Thyroid gland (tissue), 4 donors: Measurements from ENCODE around the gene NSDHL. TPM values are rescaled to one million over a fixed set of nuclear protein-coding genes. Genes with fewer than 3 reads are reported as not detected.

ENCODE experiments used
- DNase-seq, 2 donors: peaks; one replicate each; pipeline ENCODE4 v3.0.0-alpha.2; 2019
- H3K27ac ChIP-seq, 3 donors: fragments of 200-600 bp; sonication (generic); 1 replicate in 2 of 3; 2 replicates in 1 of 3; pipeline ENCODE4 v1.5.1; 2016 to 2019; ENCODE audit warnings: mild to moderate bottlenecking in 1 of 3, moderate library complexity in 1 of 3
- H3K27me3 ChIP-seq: fragments of 200-600 bp; sonication (generic); one replicate; pipeline ENCODE4 v1.5.1; 2019
- H3K36me3 ChIP-seq, 2 donors: fragments of 200-600 bp; sonication (generic); one replicate each; pipeline ENCODE4 v1.5.1; 2016 to 2019
- H3K4me1 ChIP-seq, 2 donors: fragments of 200-600 bp; sonication (generic); one replicate each; pipeline ENCODE4 v1.5.1; 2017 to 2019
- H3K4me3 ChIP-seq, 3 donors: fragments of 200-600 bp; sonication (generic); replicated peaks in 1 of 3; 1 replicate in 2 of 3; 2 replicates in 1 of 3; pipeline ENCODE4 v1.5.1; 2016; ENCODE audit warnings: mild to moderate bottlenecking in 1 of 3
- H3K9me3 ChIP-seq: fragments of 200-600 bp; sonication (generic); one replicate; pipeline ENCODE4 v1.5.1; 2017
- CTCF ChIP-seq, 6 experiments: fragments of 200-600 bp in 3 of 6; fragments of 450-650 bp in 3 of 6; sonication (generic) in 3 of 6; IDR thresholded peaks; one replicate each; pipeline ENCODE4 v1.5.1; 2016 to 2019; ENCODE audit warnings: antibody characterized with exemption in 6 of 6, mild to moderate bottlenecking in 2 of 6, inconsistent platforms in 1 of 6, moderate library complexity in 1 of 6
- POLR2A ChIP-seq, 2 donors: fragments of 450-650 bp; IDR thresholded peaks; one replicate each; pipeline ENCODE4 v1.6.1; 2017; ENCODE audit warnings: antibody characterized with exemption in 2 of 2, mild to moderate bottlenecking in 2 of 2, moderate library complexity in 1 of 2
- WGBS, 2 donors: methylation state at CpG; one replicate each; pipeline ENCODE4 v1.1.5; 2017; 5-methylcytosine and 5-hydroxymethylcytosine counted together
- intact Hi-C: fragments of 100-400 bp; cut with DNase I; formaldehyde crosslinking; loops from one replicate; pipeline ENCODE4 v1.15.1; 2023
- total RNA-seq, 4 donors: library from RNA; depleted of rRNA; stranded (reverse); fragments of >200 nt; gene quantifications; one replicate each; pipeline ENCODE4 v1.2.3, GENCODE V29; 2016

Gene NSDHL
- total RNA-seq, 4 donors from 2014 or later: 11.2 to 20.3 (median 17.0) TPM

DNA sequence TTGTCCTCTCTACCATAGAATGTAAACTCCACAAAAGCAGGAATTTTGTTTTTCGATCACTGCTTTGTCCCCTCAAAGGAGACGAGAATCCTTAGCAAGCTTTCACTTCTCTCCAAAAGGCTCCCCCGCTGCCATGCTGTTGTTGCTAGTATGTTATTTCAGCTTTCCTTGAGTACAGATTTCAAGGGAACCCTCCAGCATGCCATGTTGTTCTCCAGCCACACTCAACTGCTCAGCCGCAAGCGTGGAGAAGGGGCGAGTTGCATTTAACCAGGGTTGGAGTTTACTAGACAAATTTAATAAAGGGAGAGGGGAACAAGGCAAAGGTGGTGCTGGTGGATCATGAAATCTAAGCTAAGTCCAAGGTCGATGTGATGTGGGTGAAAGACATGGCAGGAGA lies 23.1 kb downstream of the NSDHL start:
- peak overlapping the region; percentile 49 to 64 (median 61) for H3K27ac ChIP-seq
- H3K27me3 ChIP-seq: no peaks in the 10 kb centered on the region
- no peak overlapping the region for H3K4me3 ChIP-seq
- no peaks in the 10 kb centered on the region for H3K36me3 ChIP-seq
- intact Hi-C loops: no loop called here
- no peaks in the 10 kb centered on the region for H3K9me3 ChIP-seq
- H3K4me1 ChIP-seq: no peaks in the 10 kb centered on the region
- DNase-seq: peak; percentile 70 to 72
- WGBS, 2 donors: 37 to 43% methylated on average over 7 of the region's 7 CpGs
- no peak for TF ChIP-seq CTCF (IDR thresholded peaks at IDR 0.05)
- no peak for TF ChIP-seq POLR2A (IDR thresholded peaks at IDR 0.05)

- H3K27ac ChIP-seq: no peak overlapping the region
- TF ChIP-seq POLR2A (IDR thresholded peaks at IDR 0.05) (no peak), CTCF (IDR thresholded peaks at IDR 0.05) (no peak)
- no peaks in the 10 kb centered on the region for H3K9me3 ChIP-seq
- H3K4me3 ChIP-seq: no peak overlapping the region
- H3K36me3 ChIP-seq: no peaks in the 10 kb centered on the region
- H3K27me3 ChIP-seq: no peaks in the 10 kb centered on the region
- intact Hi-C loops: no loop called here
- WGBS, 2 donors: 48 to 70% methylated on average over 3 of the region's 3 CpGs
- H3K4me1 ChIP-seq: no peaks in the 10 kb centered on the region
- DNase-seq: peak in 1 of 2 donors; percentile 25
These were observed 30.3 kb downstream of the NSDHL start for GRCh38 chrX:152861116-152861515.

DNA sequence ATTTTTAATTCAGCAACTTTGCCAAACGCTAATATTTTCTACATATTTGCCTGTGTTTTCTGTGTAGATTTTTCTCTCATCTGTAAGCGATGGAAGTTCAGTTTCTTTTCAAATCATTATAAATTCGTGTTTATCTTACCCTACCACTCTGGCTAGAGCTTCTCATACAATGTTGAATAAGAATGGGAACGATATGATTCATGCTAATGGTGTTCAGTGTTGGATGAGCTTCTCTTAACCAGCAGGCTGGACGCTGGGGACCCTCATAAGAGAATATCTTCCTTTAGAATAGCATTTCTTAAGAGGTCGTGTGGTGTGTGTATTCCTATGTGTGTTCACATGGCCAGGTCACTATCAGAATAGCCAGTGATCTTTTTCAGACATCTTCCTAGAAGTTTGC lies 31.0 kb downstream of the NSDHL start:
- H3K4me1 ChIP-seq: no peaks in the 10 kb centered on the region
- intact Hi-C loops: no loop called here
- no peak for TF ChIP-seq CTCF (IDR thresholded peaks at IDR 0.05)
- no peak for TF ChIP-seq POLR2A (IDR thresholded peaks at IDR 0.05)
- 88 to 97% methylated on average over 6 of the region's 6 CpGs for WGBS, 2 donors
- peaks cover 0 to 4% of the 10 kb centered on the region in 2 donors for H3K36me3 ChIP-seq
- H3K4me3 ChIP-seq: no peak overlapping the region
- DNase-seq: no peak
- H3K27ac ChIP-seq: no peak overlapping the region
- H3K27me3 ChIP-seq: no peaks in the 10 kb centered on the region
- H3K9me3 ChIP-seq: no peaks in the 10 kb centered on the region

GRCh38 chrX:152865232-152865920 lies 34.5 kb downstream of the NSDHL start:
- WGBS, 2 donors: 72 to 90% methylated on average over 5 to 8 of the region's 17 CpGs
- Histone ChIP-seq H3K4me1 (no peaks in the 10 kb centered on the region), H3K36me3 (peaks cover 3 to 12% of the 10 kb centered on the region in 2 donors), H3K4me3 (no peak overlapping the region), H3K9me3 (no peaks in the 10 kb centered on the region), H3K27ac (no peak overlapping the region), H3K27me3 (no peaks in the 10 kb centered on the region)
- intact Hi-C loops: no loop called here
- TF ChIP-seq POLR2A (IDR thresholded peaks at IDR 0.05): no peak
- TF ChIP-seq CTCF (IDR thresholded peaks at IDR 0.05): no peak
- no peak for DNase-seq

DNA sequence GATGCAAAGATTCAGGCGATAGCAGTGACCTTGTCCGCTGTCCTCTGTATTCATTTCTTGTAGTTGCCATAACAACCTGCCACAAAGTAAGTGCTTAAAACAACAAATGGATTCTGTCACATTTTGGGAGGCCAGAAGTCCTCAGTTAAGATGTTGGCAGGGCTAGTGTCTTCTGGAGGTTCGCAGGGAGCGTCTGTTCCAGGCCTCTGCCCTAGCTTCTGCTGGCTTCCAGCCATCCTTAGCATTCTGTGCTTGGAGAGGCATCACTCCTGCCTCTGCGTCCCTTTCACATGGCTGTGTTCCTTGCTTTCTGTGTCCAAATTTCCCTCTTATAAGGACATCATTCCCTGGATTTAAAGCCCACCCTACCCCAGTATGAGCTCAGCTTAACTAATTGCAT lies 35.5 kb downstream of the NSDHL start:
- 71 to 83% methylated on average over 3 to 5 of the region's 5 CpGs for WGBS, 2 donors
- DNase-seq: peak in 1 of 2 donors; percentile 22
- Histone ChIP-seq H3K9me3 (no peaks in the 10 kb centered on the region), H3K36me3 (peaks cover 3 to 12% of the 10 kb centered on the region in 2 donors), H3K4me1 (peaks cover 0 to 3% of the 10 kb centered on the region in 2 donors), H3K4me3 (no peak overlapping the region), H3K27me3 (no peaks in the 10 kb centered on the region), H3K27ac (no peak overlapping the region)
- TF ChIP-seq POLR2A (IDR thresholded peaks at IDR 0.05) (no peak), CTCF (IDR thresholded peaks at IDR 0.05) (no peak)
- intact Hi-C loops: no loop called here
